NCI-H2227 (cell line): ENCODE results near the gene CES1.
"Not testable (repeated sequence)": the region's sequence is repeated elsewhere in the genome, so short reads cannot be mapped to it uniquely, and the experiment has no call there.

Source experiments
- DNase-seq: peaks from one replicate; lab custom pipeline; 2025; ENCODE audit not compliant: unreplicated experiment; lab: John Stamatoyannopoulos, UW

CES1 gene

GRCh38 chr16:55832773-55833691 is at the start of gene CES1:
CES1 (minus strand) TSS chr16:55833096; CDS start chr16:55833055, 41 bp downstream.
- no peak for DNase-seq

GRCh38 chr16:55876854-55877253 is 44.0 kb upstream of the CES1 start:
- DNase-seq: no peak

- no peak for DNase-seq
Measured at GRCh38 chr16:55875273-55875672, 42.4 kb upstream of the CES1 start, which contains the start of gene CES5A. CES5A (minus strand) TSS chr16:55875373; CDS start chr16:55875221, 152 bp downstream.

GRCh38 chr16:55873122-55873521 is 40.2 kb upstream of the CES1 start:
- no peak for DNase-seq

- DNase-seq: no peak
Measured at GRCh38 chr16:55872130-55872529, 39.2 kb upstream of the CES1 start.

- DNase-seq: no peak
Measured at GRCh38 chr16:55871411-55872038, 38.6 kb upstream of the CES1 start.

- no peak for DNase-seq
Measured at GRCh38 chr16:55868980-55869379, 36.1 kb upstream of the CES1 start.

GRCh38 chr16:55868137-55868536 is 35.2 kb upstream of the CES1 start:
- no peak for DNase-seq

GRCh38 chr16:55861288-55861687 is 28.4 kb upstream of the CES1 start:
- DNase-seq: no peak

GRCh38 chr16:55857650-55858049 is 24.8 kb upstream of the CES1 start:
- not testable (repeated sequence) for DNase-seq

- peak; percentile 1 for DNase-seq
Measured at GRCh38 chr16:55856950-55857349, 24.1 kb upstream of the CES1 start.

- no peak for DNase-seq
Measured at GRCh38 chr16:55853114-55853513, 20.2 kb upstream of the CES1 start.

GRCh38 chr16:55849536-55849935 is 16.6 kb upstream of the CES1 start:
- no peak for DNase-seq

- no peak for DNase-seq
Measured at GRCh38 chr16:55846598-55847346, 13.9 kb upstream of the CES1 start.

- DNase-seq: no peak
Measured at GRCh38 chr16:55843105-55843395, 10.2 kb upstream of the CES1 start.

GRCh38 chr16:55842369-55843104 is 9.6 kb upstream of the CES1 start:
- peak; percentile 51 for DNase-seq

GRCh38 chr16:55839115-55839514 is 6.2 kb upstream of the CES1 start:
- DNase-seq: no peak

- no peak for DNase-seq
Measured at GRCh38 chr16:55836158-55836611, 3.3 kb upstream of the CES1 start.

- no peak for DNase-seq
Measured at GRCh38 chr16:55835581-55835980, 2.7 kb upstream of the CES1 start.

GRCh38 chr16:55835173-55835572 is 2.3 kb upstream of the CES1 start:
- not testable (repeated sequence) for DNase-seq

GRCh38 chr16:55834049-55834448 is 1.2 kb upstream of the CES1 start:
- no peak for DNase-seq
